GM23338 (cell line): Measurements from ENCODE around the gene CDH4. TPM values are rescaled to one million over a fixed set of nuclear protein-coding genes. Genes with fewer than 3 reads are reported as not detected.

Source experiments
- ATAC-seq: fragments of 200-7000 bp; cut with Tn5 transposase; 3 replicates; pipeline ENCODE4 v1.9.1; 2020
- DNase-seq: peaks from one replicate; pipeline ENCODE4 v3.0.0-alpha.2; 2015; ENCODE audit warnings: low spot score
- H2AFZ ChIP-seq: fragments of 200-600 bp; sonication (generic); 2 replicates; pipeline ENCODE4 v1.8.0; 2016; ENCODE audit warnings: antibody characterized with exemption, mild to moderate bottlenecking, moderate library complexity
- H3F3A ChIP-seq: fragments of 200-600 bp; sonication (generic); replicated peaks from 2 replicates; pipeline ENCODE4 v1.8.0; 2017; ENCODE audit warnings: antibody characterized with exemption, mixed run types, low read depth
- H3K27ac ChIP-seq: fragments of 200-600 bp; sonication (generic); 2 replicates; pipeline ENCODE4 v1.6.1; 2016; ENCODE audit warnings: low read depth
- H3K27me3 ChIP-seq: fragments of 200-600 bp; sonication (generic); 2 replicates; pipeline ENCODE4 v1.8.0; 2016; ENCODE audit warnings: mild to moderate bottlenecking, mixed run types, moderate library complexity; ENCODE audit not compliant: insufficient read depth
- H3K36me3 ChIP-seq: fragments of 200-600 bp; sonication (generic); 2 replicates; pipeline ENCODE4 v1.8.0; 2016; ENCODE audit warnings: mild to moderate bottlenecking; ENCODE audit not compliant: insufficient read depth
- H3K4me1 ChIP-seq: fragments of 200-600 bp; sonication (generic); 2 replicates; pipeline ENCODE4 v1.8.0; 2016; ENCODE audit warnings: mild to moderate bottlenecking, moderate library complexity; ENCODE audit not compliant: insufficient read depth
- H3K4me2 ChIP-seq: fragments of 200-600 bp; sonication (generic); 2 replicates; pipeline ENCODE4 v1.7.1; 2017; ENCODE audit warnings: mixed run types
- H3K4me3 ChIP-seq: fragments of 200-600 bp; sonication (generic); 2 replicates; pipeline ENCODE4 v1.6.1; 2016; ENCODE audit warnings: mixed run types
- H3K79me2 ChIP-seq: fragments of 200-600 bp; sonication (generic); replicated peaks from 2 replicates; pipeline ENCODE4 v1.8.0; 2017; ENCODE audit warnings: mild to moderate bottlenecking; ENCODE audit not compliant: insufficient read depth
- H3K9me2 ChIP-seq: fragments of 200-600 bp; sonication (generic); 2 replicates; pipeline ENCODE4 v1.8.0; 2017; ENCODE audit not compliant: insufficient read depth
- H4K20me1 ChIP-seq: fragments of 200-600 bp; sonication (generic); replicated peaks from 2 replicates; pipeline ENCODE4 v1.8.0; 2017; ENCODE audit warnings: mild to moderate bottlenecking; ENCODE audit not compliant: insufficient read depth
- H3K27ac Mint-ChIP-seq: 2 replicates; pipeline ENCODE4 v1.8.0; 2020; ENCODE audit warnings: inconsistent platforms, mild to moderate bottlenecking, moderate library complexity, mixed read lengths
- H3K27me3 Mint-ChIP-seq: 3 replicates; pipeline ENCODE4 v1.8.0; 2022; ENCODE audit warnings: low read depth, mild to moderate bottlenecking, moderate library complexity, mixed read lengths, inconsistent platforms; ENCODE audit not compliant: insufficient read depth, poor library complexity
- H3K36me3 Mint-ChIP-seq: 3 replicates; pipeline ENCODE4 v1.8.0; 2021; ENCODE audit warnings: low read depth, mild to moderate bottlenecking, inconsistent platforms, moderate library complexity, mixed read lengths
- H3K4me1 Mint-ChIP-seq: 3 replicates; pipeline ENCODE4 v1.8.0; 2020; ENCODE audit warnings: mild to moderate bottlenecking, inconsistent platforms, mixed read lengths
- H3K4me3 Mint-ChIP-seq: 3 replicates; pipeline ENCODE4 v1.8.0; 2021; ENCODE audit warnings: moderate library complexity, mild to moderate bottlenecking, inconsistent platforms, mixed read lengths
- H3K9me3 Mint-ChIP-seq: 3 replicates; pipeline ENCODE4 v1.8.0; 2020; ENCODE audit warnings: moderate library complexity, mild to moderate bottlenecking, inconsistent platforms, mixed read lengths
- CREB1 ChIP-seq: fragments of 250-450 bp; sonication (Bioruptor Pico); IDR thresholded peaks from 2 replicates; pipeline ENCODE4 v1.5.0; 2020; ENCODE audit warnings: low read depth, mild to moderate bottlenecking, moderate library complexity
- EZH2 ChIP-seq: fragments of 200-600 bp; sonication (generic); IDR thresholded peaks from one replicate; pipeline ENCODE4 v1.8.0; 2017; ENCODE audit warnings: antibody characterized with exemption, mild to moderate bottlenecking, low read depth; ENCODE audit not compliant: unreplicated experiment
- EZH2phosphoT487 ChIP-seq: fragments of 200-600 bp; sonication (generic); IDR thresholded peaks from one replicate; pipeline ENCODE4 v1.8.1; 2018; ENCODE audit warnings: antibody characterized with exemption; ENCODE audit not compliant: unreplicated experiment
- JUNB ChIP-seq: IDR thresholded peaks from one replicate; pipeline ENCODE4 v1.6.1; 2016; ENCODE audit warnings: antibody characterized with exemption; ENCODE audit not compliant: unreplicated experiment
- NANOG ChIP-seq: IDR thresholded peaks from 2 replicates; pipeline ENCODE4 v1.6.1; 2016; ENCODE audit warnings: antibody characterized with exemption, borderline replicate concordance
- POLR2AphosphoS5 ChIP-seq: IDR thresholded peaks from 2 replicates; pipeline ENCODE4 v1.6.1; 2016; ENCODE audit warnings: antibody characterized with exemption, low read depth
- STAT1 ChIP-seq: IDR thresholded peaks from one replicate; pipeline ENCODE4 v1.6.1; 2016; ENCODE audit warnings: antibody characterized with exemption; ENCODE audit not compliant: unreplicated experiment
- ZNF114 ChIP-seq: fragments of 250-450 bp; sonication (Bioruptor Pico); IDR thresholded peaks from 2 replicates; pipeline ENCODE4 v1.5.0; 2020; ENCODE audit warnings: mild to moderate bottlenecking, moderate library complexity
- ZNF331 ChIP-seq: fragments of 250-450 bp; sonication (Bioruptor Pico); IDR thresholded peaks from 2 replicates; pipeline ENCODE4 v1.5.0; 2020; ENCODE audit warnings: low read depth, mild to moderate bottlenecking, moderate library complexity
- polyA plus RNA-seq: library from polyadenylated mRNA; unstranded; fragments of >200 nt; fragmentation: Nextera tagmentation; extraction: Ambion mirVana; gene quantifications from 2 replicates; pipeline ENCODE4 v1.2.1, GENCODE V29; 2016
- total RNA-seq: library from RNA; depleted of rRNA; stranded (reverse); fragments of >200 nt; shearing (Covaris generic); gene quantifications from 2 replicates; pipeline ENCODE4 v1.2.3, GENCODE V29; 2014
- TF ChIP-seq, protein P1 (sequence below): IDR thresholded peaks from 2 replicates; pipeline ENCODE4 v1.6.1; 2016; ENCODE audit warnings: antibody characterized with exemption
- TF ChIP-seq, protein P2 (sequence below): fragments of 250-450 bp; sonication (Bioruptor Pico); IDR thresholded peaks from 2 replicates; pipeline ENCODE4 v1.5.0; 2020; ENCODE audit warnings: mild to moderate bottlenecking, moderate library complexity
- TF ChIP-seq, protein P3 (sequence below), 2 experiments: fragments of 200-600 bp in 1 of 2; sonication (generic) in 1 of 2; conservative IDR thresholded peaks; 2 replicates each; pipeline versions ENCODE4 v1.5.1 to v1.6.1; 2016 to 2017; ENCODE audit warnings: antibody characterized with exemption in 2 of 2, low read depth in 2 of 2, mild to moderate bottlenecking in 2 of 2, moderate library complexity in 1 of 2

CDH4 gene
- total and polyA plus RNA-seq, 2 experiments from 2014 or later, result 1.2 to 4.2 TPM

DNA sequence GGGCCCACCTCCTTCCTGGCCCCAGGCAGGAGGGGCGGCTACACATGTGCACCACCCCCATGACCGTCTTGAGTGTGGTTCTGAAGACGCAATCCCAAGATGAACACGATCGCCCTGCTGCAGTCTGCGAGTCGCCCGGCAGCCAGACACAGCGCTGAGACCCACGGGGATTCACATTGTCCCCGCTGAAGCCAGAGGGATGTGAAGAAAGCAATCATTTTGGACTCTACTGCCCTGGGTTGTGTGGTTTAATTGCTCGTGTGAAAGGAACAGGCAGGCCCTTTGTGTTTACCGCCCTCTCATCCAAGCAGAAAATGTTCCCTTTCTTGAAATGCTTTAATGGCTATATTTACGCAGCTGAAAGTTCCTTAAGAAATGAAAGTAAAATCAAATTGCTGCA is 534.2 kb downstream of the CDH4 start:
- peaks cover 6% of the 10 kb centered on the region for H3K9me3 Mint-ChIP-seq
- DNase-seq (no peak), ATAC-seq (no peak)
- H3K4me1 Mint-ChIP-seq, result no peaks in the 10 kb centered on the region; the same call in 2 of the 3 replicates
- H3K27me3 Mint-ChIP-seq, result peaks cover 26% of the 10 kb centered on the region
- H3K36me3 Mint-ChIP-seq, result no peaks in the 10 kb centered on the region; the same call in 2 of the 3 replicates
- Histone ChIP-seq H3K79me2 (no peaks in the 10 kb centered on the region), H2AFZ (no peak overlapping the region), H3K4me2 (no peak overlapping the region), H4K20me1 (no peaks in the 10 kb centered on the region), H3K9me2 (no peaks in the 10 kb centered on the region), H3F3A (no peaks in the 10 kb centered on the region), H3K36me3 (peaks cover 6% of the 10 kb centered on the region; the same call in 1 of the 2 replicates), H3K27me3 (no peaks in the 10 kb centered on the region), H3K4me3 (no peak overlapping the region), H3K27ac (no peak overlapping the region), H3K4me1 (no peaks in the 10 kb centered on the region)
- H3K4me3 Mint-ChIP-seq, result no peak overlapping the region
- H3K27ac Mint-ChIP-seq, result no peak overlapping the region
- no peak for TF ChIP-seq ZNF114 (CRISPR knock-in tag)
- no peak for TF ChIP-seq POLR2AphosphoS5
- TF ChIP-seq CREB1 (CRISPR knock-in tag), result no peak

DNA sequence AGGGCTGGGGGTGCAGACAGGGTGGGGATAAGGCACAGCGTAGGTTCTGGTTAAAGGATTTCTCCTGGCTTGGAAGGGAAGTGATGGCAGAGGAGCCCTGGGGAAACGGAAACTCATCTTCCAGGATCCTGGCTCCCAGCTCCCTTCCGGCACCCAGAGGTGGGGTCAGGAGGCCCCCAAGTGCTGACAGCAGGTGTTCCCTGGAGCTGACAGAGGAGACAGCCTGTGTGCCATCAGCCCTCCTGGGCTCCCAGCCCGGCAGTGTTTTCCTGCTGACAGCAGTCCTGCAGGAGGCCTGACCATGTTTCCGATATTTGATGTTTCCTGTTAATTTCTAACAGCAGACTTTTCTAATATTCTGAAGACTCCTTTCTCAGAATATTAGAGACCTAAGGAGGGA is 536.3 kb downstream of the CDH4 start:
- Mint-ChIP-seq H3K9me3 (peaks cover 3% of the 10 kb centered on the region; the same call in 2 of the 3 replicates), H3K4me1 (no peaks in the 10 kb centered on the region; the same call in 2 of the 3 replicates), H3K27ac (no peak overlapping the region), H3K4me3 (no peak overlapping the region), H3K36me3 (no peaks in the 10 kb centered on the region; the same call in 2 of the 3 replicates), H3K27me3 (peaks cover 24% of the 10 kb centered on the region)
- Histone ChIP-seq H3K27me3 (no peaks in the 10 kb centered on the region), H3K79me2 (no peaks in the 10 kb centered on the region), H3K27ac (no peak overlapping the region), H3K4me1 (no peaks in the 10 kb centered on the region), H3K36me3 (no peaks in the 10 kb centered on the region; the same call in 1 of the 2 replicates), H3F3A (no peaks in the 10 kb centered on the region), H2AFZ (no peak overlapping the region), H3K9me2 (no peaks in the 10 kb centered on the region), H3K4me2 (no peak overlapping the region), H3K4me3 (no peak overlapping the region), H4K20me1 (no peaks in the 10 kb centered on the region)
- no peak for ATAC-seq
- DNase-seq, result no peak
- TF ChIP-seq CREB1 (CRISPR knock-in tag) (no peak), ZNF114 (CRISPR knock-in tag) (no peak), EZH2 (no peak), JUNB (no peak), EZH2phosphoT487 (no peak), STAT1 (no peak), POLR2AphosphoS5 (no peak), NANOG (no peak), ZNF331 (CRISPR knock-in tag) (no peak)
- TF ChIP-seq, protein P1, sequence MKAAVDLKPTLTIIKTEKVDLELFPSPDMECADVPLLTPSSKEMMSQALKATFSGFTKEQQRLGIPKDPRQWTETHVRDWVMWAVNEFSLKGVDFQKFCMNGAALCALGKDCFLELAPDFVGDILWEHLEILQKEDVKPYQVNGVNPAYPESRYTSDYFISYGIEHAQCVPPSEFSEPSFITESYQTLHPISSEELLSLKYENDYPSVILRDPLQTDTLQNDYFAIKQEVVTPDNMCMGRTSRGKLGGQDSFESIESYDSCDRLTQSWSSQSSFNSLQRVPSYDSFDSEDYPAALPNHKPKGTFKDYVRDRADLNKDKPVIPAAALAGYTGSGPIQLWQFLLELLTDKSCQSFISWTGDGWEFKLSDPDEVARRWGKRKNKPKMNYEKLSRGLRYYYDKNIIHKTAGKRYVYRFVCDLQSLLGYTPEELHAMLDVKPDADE, result no peak
- TF ChIP-seq, protein P2, sequence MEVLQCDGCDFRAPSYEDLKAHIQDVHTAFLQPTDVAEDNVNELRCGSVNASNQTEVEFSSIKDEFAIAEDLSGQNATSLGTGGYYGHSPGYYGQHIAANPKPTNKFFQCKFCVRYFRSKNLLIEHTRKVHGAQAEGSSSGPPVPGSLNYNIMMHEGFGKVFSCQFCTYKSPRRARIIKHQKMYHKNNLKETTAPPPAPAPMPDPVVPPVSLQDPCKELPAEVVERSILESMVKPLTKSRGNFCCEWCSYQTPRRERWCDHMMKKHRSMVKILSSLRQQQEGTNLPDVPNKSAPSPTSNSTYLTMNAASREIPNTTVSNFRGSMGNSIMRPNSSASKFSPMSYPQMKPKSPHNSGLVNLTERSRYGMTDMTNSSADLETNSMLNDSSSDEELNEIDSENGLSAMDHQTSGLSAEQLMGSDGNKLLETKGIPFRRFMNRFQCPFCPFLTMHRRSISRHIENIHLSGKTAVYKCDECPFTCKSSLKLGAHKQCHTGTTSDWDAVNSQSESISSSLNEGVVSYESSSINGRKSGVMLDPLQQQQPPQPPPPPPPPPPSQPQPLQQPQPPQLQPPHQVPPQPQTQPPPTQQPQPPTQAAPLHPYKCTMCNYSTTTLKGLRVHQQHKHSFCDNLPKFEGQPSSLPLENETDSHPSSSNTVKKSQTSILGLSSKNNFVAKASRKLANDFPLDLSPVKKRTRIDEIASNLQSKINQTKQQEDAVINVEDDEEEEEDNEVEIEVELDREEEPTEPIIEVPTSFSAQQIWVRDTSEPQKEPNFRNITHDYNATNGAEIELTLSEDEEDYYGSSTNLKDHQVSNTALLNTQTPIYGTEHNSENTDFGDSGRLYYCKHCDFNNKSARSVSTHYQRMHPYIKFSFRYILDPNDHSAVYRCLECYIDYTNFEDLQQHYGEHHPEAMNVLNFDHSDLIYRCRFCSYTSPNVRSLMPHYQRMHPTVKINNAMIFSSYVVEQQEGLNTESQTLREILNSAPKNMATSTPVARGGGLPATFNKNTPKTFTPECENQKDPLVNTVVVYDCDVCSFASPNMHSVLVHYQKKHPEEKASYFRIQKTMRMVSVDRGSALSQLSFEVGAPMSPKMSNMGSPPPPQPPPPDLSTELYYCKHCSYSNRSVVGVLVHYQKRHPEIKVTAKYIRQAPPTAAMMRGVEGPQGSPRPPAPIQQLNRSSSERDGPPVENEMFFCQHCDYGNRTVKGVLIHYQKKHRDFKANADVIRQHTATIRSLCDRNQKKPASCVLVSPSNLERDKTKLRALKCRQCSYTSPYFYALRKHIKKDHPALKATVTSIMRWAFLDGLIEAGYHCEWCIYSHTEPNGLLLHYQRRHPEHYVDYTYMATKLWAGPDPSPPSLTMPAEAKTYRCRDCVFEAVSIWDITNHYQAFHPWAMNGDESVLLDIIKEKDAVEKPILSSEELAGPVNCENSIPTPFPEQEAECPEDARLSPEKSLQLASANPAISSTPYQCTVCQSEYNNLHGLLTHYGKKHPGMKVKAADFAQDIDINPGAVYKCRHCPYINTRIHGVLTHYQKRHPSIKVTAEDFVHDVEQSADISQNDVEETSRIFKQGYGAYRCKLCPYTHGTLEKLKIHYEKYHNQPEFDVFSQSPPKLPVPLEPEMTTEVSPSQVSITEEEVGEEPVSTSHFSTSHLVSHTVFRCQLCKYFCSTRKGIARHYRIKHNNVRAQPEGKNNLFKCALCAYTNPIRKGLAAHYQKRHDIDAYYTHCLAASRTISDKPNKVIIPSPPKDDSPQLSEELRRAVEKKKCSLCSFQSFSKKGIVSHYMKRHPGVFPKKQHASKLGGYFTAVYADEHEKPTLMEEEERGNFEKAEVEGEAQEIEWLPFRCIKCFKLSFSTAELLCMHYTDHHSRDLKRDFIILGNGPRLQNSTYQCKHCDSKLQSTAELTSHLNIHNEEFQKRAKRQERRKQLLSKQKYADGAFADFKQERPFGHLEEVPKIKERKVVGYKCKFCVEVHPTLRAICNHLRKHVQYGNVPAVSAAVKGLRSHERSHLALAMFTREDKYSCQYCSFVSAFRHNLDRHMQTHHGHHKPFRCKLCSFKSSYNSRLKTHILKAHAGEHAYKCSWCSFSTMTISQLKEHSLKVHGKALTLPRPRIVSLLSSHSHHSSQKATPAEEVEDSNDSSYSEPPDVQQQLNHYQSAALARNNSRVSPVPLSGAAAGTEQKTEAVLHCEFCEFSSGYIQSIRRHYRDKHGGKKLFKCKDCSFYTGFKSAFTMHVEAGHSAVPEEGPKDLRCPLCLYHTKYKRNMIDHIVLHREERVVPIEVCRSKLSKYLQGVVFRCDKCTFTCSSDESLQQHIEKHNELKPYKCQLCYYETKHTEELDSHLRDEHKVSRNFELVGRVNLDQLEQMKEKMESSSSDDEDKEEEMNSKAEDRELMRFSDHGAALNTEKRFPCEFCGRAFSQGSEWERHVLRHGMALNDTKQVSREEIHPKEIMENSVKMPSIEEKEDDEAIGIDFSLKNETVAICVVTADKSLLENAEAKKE, result no peak
- TF ChIP-seq, protein P3, sequence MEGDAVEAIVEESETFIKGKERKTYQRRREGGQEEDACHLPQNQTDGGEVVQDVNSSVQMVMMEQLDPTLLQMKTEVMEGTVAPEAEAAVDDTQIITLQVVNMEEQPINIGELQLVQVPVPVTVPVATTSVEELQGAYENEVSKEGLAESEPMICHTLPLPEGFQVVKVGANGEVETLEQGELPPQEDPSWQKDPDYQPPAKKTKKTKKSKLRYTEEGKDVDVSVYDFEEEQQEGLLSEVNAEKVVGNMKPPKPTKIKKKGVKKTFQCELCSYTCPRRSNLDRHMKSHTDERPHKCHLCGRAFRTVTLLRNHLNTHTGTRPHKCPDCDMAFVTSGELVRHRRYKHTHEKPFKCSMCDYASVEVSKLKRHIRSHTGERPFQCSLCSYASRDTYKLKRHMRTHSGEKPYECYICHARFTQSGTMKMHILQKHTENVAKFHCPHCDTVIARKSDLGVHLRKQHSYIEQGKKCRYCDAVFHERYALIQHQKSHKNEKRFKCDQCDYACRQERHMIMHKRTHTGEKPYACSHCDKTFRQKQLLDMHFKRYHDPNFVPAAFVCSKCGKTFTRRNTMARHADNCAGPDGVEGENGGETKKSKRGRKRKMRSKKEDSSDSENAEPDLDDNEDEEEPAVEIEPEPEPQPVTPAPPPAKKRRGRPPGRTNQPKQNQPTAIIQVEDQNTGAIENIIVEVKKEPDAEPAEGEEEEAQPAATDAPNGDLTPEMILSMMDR (conservative IDR thresholded peaks at IDR 0.05; ENCODE audit: low read depth in 2 of 2), result no peak
